Muscle layer of duodenum (tissue), 2 donors: Measurements from ENCODE around the gene UTS2R.

Experiments
- H3K27ac ChIP-seq: one replicate; pipeline ENCODE4 v1.7.0; 2013; ENCODE audit warnings: mild to moderate bottlenecking, low read length
- H3K27me3 ChIP-seq: one replicate; pipeline ENCODE4 v1.7.0; 2013; ENCODE audit warnings: low read depth, mild to moderate bottlenecking, control low read depth, low read length
- H3K36me3 ChIP-seq, 2 donors: one replicate each; pipeline ENCODE4 v1.7.0; 2013; ENCODE audit warnings: low read length in 2 of 2, control low read depth in 1 of 2, mild to moderate bottlenecking in 1 of 2; ENCODE audit not compliant: insufficient read depth in 2 of 2, control insufficient read depth in 1 of 2
- H3K4me1 ChIP-seq, 2 donors: one replicate each; pipeline ENCODE4 v1.7.0; 2013; ENCODE audit warnings: low read length in 2 of 2, mild to moderate bottlenecking in 2 of 2, control low read depth in 1 of 2, moderate library complexity in 1 of 2; ENCODE audit not compliant: insufficient read depth in 2 of 2, control insufficient read depth in 1 of 2
- H3K4me3 ChIP-seq, 2 donors: one replicate each; pipeline ENCODE4 v1.7.0; 2013; ENCODE audit warnings: low read length in 2 of 2, low read depth in 1 of 2, mild to moderate bottlenecking in 1 of 2
- H3K9me3 ChIP-seq, 2 donors: one replicate each; pipeline ENCODE4 v1.7.0; 2013; ENCODE audit warnings: low read length in 2 of 2, control low read depth in 1 of 2, mild to moderate bottlenecking in 1 of 2; ENCODE audit not compliant: control insufficient read depth in 1 of 2
- donor health status: healthy.

The UTS2R gene

GRCh38 chr17:82328994-82329507 is 42.5 kb upstream of the UTS2R start:
- Histone ChIP-seq H3K27ac (no peak overlapping the region), H3K27me3 (no peaks in the 10 kb centered on the region), H3K4me1 (peaks cover 0 to 24% of the 10 kb centered on the region in 2 donors), H3K9me3 (no peaks in the 10 kb centered on the region), H3K36me3 (peaks cover 0 to 6% of the 10 kb centered on the region in 2 donors), H3K4me3 (no peak overlapping the region)

- Histone ChIP-seq H3K27me3 (no peaks in the 10 kb centered on the region), H3K4me3 (no peak overlapping the region), H3K9me3 (no peaks in the 10 kb centered on the region), H3K36me3 (peaks cover 0 to 6% of the 10 kb centered on the region in 2 donors), H3K27ac (no peak overlapping the region), H3K4me1 (peaks cover 0 to 31% of the 10 kb centered on the region in 2 donors)
Observed at GRCh38 chr17:82329683-82330321, 41.8 kb upstream of the UTS2R start.

GRCh38 chr17:82330322-82331239 is 41.0 kb upstream of the UTS2R start:
- H3K27me3 ChIP-seq, result no peaks in the 10 kb centered on the region
- no peak overlapping the region for H3K27ac ChIP-seq
- peaks cover 0 to 39% of the 10 kb centered on the region in 2 donors for H3K4me1 ChIP-seq
- H3K36me3 ChIP-seq, result peaks cover 0 to 5% of the 10 kb centered on the region in 2 donors
- no peak overlapping the region for H3K4me3 ChIP-seq
- no peaks in the 10 kb centered on the region for H3K9me3 ChIP-seq

DNA sequence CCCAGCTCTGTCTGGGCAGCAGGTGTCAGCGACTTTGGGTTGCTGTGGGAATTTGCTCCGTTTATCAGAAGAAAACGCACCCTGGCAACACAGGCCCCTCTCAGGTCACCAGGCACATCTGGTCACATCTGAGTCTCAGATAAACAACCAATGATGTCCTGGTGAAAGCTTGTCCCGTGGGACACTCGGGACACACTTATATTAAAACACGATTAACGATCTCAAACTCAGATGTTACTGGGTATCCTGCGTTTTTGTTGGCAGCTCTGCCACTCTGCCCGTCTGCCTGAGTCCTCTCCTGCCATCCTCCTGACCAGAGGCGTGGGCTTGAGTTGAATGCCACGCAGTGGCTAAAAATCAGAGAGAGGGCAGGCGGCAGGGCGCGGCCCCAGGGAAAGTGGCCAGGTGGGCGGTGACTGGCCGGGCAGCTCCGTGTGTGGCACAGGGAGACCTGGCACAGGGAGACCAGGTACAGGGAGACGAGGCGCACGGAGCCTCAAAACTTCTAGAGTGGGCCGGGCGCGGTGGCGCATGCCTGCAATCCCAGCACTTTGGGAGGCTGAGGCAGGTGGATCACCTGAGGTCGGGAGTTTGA is 40.1 kb upstream of the UTS2R start:
- Histone ChIP-seq H3K27ac (no peak overlapping the region), H3K27me3 (no peaks in the 10 kb centered on the region), H3K9me3 (no peaks in the 10 kb centered on the region), H3K4me1 (peaks cover 0 to 39% of the 10 kb centered on the region in 2 donors), H3K4me3 (no peak overlapping the region), H3K36me3 (no peaks in the 10 kb centered on the region)

GRCh38 chr17:82332669-82333278 is 38.8 kb upstream of the UTS2R start:
- peaks cover 0 to 39% of the 10 kb centered on the region in 2 donors for H3K4me1 ChIP-seq
- H3K36me3 ChIP-seq, result no peaks in the 10 kb centered on the region
- H3K9me3 ChIP-seq, result no peaks in the 10 kb centered on the region
- H3K27ac ChIP-seq, result no peak overlapping the region
- peak overlapping the region; percentile 44 to 72 for H3K4me3 ChIP-seq
- no peaks in the 10 kb centered on the region for H3K27me3 ChIP-seq

DNA sequence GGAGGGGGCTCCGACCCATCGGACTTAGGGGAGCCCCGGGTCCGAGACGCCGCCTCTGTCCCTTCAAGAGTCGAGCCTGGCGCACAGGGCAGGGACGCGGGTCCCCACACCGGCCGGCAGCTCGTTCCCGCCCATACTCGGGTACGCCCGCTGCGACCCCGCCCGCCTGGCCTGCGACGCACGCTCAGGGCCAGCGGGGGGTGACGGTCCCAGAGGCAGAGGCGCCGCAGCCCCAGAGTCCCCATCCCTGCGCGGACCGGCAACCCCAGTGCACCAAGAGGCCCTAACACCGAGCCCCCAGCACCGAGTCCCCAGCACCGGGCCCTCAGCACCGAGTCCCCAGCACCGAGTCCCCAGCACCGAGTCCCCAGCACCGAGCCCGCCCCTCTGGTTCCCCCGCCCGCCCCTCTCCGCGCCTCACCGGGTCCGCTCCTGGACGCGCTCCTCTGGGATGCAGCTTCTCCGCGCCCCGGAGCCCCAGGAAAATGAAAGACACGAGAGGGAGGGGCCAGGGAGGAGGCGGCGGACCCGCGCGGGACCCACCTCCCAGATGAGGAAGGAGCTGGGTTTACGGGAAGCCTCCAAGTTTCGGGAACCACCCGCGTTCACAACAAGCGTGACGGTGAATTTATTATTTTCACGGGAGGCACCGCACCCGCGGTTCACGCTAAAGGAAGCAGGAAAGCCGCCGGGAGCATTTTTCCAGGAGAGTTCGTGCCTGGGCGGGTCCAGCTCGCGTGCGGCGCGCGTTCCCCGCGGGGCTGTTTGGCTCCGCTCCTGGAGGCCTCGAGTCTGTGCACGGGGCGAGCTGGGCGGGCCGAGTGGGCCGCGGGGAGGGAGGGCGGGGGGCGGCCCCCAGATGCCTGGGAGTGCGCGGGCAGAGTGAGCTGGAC is 38.0 kb upstream of the UTS2R start, which contains the start of gene SECTM1:
TSS of gene SECTM1 (minus strand) at position 488 of the 893 bp plus-strand sequence. CDS start 6,526 bp downstream, outside the sequence.
- Histone ChIP-seq H3K4me3 (peak within 1 kb of the TSS; percentile 72 to 77), H3K9me3 (no peaks in the 10 kb centered on the region), H3K27me3 (no peaks in the 10 kb centered on the region), H3K4me1 (peaks cover 0 to 45% of the 10 kb centered on the region in 2 donors), H3K36me3 (no peaks in the 10 kb centered on the region), H3K27ac (peak within 1 kb of the TSS; percentile 63)

- Histone ChIP-seq H3K9me3 (no peaks in the 10 kb centered on the region), H3K27me3 (no peaks in the 10 kb centered on the region), H3K4me3 (peak overlapping the region; percentile 72 to 77), H3K27ac (peak overlapping the region; percentile 63), H3K4me1 (peaks cover 0 to 46% of the 10 kb centered on the region in 2 donors), H3K36me3 (no peaks in the 10 kb centered on the region)
Observed at GRCh38 chr17:82334204-82334621, 37.4 kb upstream of the UTS2R start.

DNA sequence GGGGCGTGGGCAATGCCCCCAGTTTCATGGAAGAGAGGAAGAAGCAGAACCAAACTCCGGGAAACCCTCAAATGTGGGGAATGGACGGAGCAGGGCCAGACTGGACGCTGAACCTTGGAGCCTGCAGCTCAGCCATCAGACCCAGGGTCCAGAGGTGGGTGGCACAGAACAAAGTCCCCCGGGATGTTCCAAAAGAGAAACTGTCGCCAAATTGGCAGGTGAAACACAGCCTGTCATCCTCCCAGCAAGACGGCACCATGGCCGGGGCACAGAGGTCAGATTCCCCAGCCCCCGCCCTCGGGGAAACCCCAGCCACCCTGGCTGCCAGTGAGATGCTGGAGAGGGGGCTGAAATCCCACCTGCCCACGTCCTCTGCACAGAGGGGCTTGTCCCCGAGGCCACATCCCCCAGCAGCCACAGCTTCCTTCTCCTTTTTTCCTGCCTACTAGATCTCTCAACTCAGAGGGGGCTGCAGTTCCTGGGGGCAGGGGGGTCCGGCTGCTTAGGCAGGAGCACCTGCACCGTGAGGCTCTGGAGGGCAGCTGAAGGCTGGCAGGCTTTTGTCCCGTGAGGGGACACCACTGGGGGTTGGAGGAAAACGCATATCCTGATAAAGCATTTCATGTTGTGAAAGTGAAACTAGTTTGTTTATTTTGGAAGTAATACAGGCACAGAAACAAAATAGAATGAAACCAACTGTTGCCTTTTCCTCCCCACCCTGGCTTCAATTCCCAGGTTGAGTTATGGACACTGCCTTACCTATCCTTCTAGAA is 36.8 kb upstream of the UTS2R start:
- Histone ChIP-seq H3K4me1 (peaks cover 0 to 49% of the 10 kb centered on the region in 2 donors), H3K27ac (peak overlapping the region; percentile 63), H3K36me3 (no peaks in the 10 kb centered on the region), H3K27me3 (no peaks in the 10 kb centered on the region), H3K9me3 (no peaks in the 10 kb centered on the region), H3K4me3 (peak overlapping the region; percentile 72 to 77)

GRCh38 chr17:82338858-82339633 is 32.5 kb upstream of the UTS2R start:
- Histone ChIP-seq H3K4me3 (peak overlapping the region; percentile 51 to 57), H3K27ac (peak overlapping the region; percentile 74), H3K9me3 (no peaks in the 10 kb centered on the region)

More at GRCh38 chr17:82338858-82339633, 32.5 kb upstream of the UTS2R start:
- no peaks in the 10 kb centered on the region for H3K36me3 ChIP-seq
- H3K27me3 ChIP-seq, result no peaks in the 10 kb centered on the region
- peaks cover 0 to 28% of the 10 kb centered on the region in 2 donors for H3K4me1 ChIP-seq
